HG03432 (cell line): ENCODE measurements around the gene DNAH12.
"Not testable (repeated sequence)": the region's sequence is repeated elsewhere in the genome, so short reads cannot be mapped to it uniquely, and the experiment has no call there.

Source experiments
- ATAC-seq: cut with Tn5 transposase; IDR thresholded peaks from one replicate; pipeline ENCODE4 v1.9.1; 2021; ENCODE audit warnings: mild to moderate bottlenecking, moderate library complexity; ENCODE audit not compliant: unreplicated experiment

The DNAH12 gene

DNA sequence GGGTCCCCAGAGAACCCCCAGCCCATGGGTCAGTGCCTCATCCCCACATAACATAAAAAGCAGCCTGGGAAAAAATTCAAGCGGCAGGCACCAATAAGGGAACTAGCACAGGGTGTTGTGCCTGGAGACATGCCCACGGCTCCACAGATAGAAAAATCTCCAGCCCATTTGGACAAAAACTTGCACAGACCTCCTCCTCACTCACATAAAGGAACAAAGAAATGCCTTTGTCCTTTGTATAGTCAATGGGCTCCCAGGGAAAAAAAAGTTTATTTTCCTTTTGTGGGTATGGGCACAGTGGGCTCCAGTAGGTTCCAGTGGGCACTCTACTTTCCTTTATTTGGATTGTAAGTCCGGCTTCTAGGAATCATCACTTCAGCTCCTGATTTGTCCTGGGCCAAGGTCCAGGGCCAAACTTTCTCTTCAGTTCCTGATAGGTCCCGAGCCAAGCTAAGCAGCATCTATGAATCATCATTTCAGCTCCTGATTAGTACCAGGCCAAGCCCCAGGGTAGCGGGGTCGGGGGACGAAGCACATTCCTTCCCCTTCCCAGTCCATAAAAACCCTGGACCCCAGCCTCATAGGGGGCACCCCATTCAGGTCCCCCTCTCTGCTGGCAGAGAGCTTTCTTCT, 1.6 kb upstream of the DNAH12 start:
- no peak for ATAC-seq

DNA sequence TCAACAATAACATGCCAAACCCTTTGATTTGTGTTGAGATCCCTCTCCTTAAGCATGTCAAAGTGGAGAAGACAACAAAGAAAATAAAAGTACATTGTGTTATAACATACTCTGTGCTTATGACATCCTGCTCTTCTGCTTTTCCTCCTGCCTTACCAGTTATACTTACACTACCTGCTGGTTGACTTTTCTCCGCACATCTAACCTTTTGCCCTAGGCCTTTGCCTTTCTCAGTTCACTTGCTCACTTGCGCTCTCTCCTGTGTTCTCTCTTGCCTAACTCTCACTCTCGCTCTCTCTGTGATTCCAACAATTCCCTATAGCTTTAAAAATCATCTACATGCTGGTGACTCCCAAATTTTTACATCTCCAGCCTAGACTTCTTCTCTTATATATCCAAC, 5.7 kb downstream of the DNAH12 start:
- no peak for ATAC-seq

- no peak for ATAC-seq
Observed at GRCh38 chr3:57530071-57530608, 14.0 kb downstream of the DNAH12 start.

- ATAC-seq = no peak
Observed at GRCh38 chr3:57518276-57518915, 25.7 kb downstream of the DNAH12 start.

GRCh38 chr3:57512166-57512565, 32.0 kb downstream of the DNAH12 start:
- ATAC-seq = no peak

- ATAC-seq = no peak
Observed at GRCh38 chr3:57505901-57506300, 38.2 kb downstream of the DNAH12 start.

- ATAC-seq = no peak
Observed at GRCh38 chr3:57500506-57500905, 43.6 kb downstream of the DNAH12 start.

DNA sequence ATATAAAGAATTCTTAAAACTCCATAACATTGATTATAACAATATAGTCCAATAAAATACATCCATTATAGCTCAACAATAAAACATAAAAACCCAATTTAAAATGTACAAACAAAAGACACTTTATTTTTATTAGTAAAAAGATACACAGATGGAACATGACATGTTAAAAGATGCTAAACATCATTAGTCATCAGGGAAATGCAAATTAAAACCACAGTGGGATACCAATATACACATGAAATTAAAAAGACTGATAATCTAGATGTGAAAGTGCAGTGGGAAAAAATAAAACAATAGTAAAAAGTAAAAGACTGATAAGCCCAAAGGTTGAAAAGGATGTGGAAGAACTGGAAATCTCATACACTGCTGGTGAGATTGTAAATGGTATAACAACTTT, 46.2 kb downstream of the DNAH12 start:
- no peak for ATAC-seq

GRCh38 chr3:57484563-57484962, 59.6 kb downstream of the DNAH12 start:
- ATAC-seq = no peak

DNA sequence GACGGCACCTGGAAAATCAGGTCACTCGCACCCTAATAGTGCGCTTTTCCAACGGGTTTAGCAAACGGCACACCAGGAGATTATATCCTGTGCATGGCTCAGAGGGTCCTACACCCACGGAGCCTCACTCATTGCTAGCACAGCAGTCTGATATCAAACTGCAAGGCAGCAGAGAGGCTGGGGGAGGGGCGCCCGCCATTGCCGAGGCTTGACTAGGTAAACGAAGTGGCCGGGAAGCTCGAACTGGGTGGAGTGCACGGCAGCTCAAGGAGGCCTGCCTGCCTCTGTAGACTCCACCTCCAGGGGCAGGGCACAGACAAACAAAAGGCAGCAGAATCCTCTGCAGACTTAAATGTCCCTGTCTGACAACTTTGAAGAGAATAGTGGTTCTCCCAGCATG, 67.0 kb downstream of the DNAH12 start:
- not testable (repeated sequence) for ATAC-seq

DNA sequence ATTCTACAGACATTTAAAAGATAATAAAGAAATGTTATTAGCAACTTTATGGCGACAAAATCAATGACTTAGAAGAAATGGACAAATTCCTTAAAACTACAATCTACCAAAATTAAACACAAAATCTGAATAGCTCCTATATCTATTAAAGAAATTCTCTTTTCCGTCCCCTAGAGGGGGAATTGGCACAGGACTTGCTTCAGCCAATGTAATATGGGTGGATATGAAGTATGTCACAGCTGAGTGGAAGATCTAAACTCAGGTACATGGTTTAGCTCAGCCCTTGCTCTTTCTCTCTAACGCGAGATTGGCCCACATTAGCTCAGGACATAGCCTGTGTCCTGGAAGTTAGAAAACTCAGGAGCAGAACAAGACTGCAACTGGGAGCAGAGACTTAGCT, 79.3 kb downstream of the DNAH12 start:
- ATAC-seq = no peak

- no peak for ATAC-seq
Observed at GRCh38 chr3:57464011-57464410, 80.1 kb downstream of the DNAH12 start.

DNA sequence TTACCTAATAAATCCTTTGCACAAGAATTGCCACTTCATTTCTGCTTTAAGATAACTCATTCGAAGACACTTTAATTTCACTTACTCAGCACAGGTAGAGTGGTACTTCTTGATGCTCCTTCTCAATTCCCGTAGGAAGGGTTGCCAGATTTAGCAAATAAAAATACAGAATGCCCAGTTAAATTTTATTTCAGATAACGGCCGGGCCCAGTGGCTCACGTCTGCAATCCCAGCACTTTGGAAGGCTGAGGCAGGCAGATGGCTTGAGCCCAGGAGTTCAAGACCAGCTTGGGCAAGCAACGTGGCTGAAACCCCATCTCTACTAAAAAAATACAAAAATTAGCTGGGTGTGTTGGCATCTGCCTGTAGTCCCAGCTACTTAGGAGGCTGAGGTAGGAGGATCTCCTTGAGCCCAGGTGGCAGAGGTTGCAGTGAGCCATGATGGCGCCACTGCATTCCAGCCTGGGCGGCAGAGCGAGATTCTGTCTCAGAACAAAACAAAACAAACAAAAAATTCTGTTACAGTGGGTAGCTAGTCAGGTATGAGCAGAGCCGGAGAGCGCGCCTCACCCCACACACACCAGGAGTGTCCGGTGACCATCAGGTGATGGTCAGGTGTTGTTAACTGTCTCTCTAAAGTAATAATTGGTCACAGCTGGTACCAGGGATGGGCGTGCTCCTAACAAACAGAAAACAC, 92.8 kb downstream of the DNAH12 start:
- no peak for ATAC-seq

- ATAC-seq = not testable (repeated sequence)
Observed at GRCh38 chr3:57449276-57449847, 94.8 kb downstream of the DNAH12 start.

DNA sequence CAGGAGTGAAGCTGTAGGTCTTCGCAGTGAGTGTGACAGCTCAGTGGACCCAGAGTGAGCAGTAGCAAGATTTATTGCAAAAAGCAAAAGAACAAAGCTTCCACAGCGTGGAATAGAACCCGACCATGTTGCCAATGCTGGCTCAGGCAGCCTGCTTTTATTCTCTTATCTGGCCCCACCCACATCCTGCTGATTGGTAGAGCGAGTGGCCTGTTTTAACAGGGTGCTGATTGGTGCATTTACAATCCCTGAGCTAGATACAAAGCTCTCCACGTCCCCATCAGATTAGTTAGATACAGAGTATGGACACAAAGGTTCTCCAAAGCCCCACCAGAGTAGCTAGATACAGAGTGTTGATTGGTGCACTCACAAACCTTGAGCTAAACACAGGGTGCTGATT, 95.7 kb downstream of the DNAH12 start:
- ATAC-seq = not testable (repeated sequence)

DNA sequence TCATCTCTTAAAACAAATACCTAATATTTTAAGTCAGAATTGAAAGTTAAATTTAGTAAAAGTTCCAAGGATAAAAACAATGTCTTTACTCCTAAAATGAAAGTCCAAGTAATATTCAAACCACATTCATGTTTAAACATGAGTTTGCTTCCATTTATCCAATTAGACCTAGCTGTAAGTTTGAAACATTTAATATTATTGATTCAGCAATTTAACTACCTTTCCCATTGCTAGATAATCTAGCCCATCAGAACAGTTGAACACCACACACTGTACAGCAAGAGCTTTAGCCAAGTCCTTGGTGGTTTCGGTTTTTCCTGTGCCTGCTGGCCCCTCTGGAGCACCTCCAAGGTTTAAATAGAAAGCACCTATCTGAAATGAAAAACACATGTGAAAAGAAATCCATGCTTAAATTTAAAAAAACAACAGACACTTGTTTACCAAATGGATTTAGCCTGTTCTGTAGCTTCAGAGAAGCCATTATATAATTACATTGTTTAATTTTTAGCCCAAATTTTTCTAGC, 97.8 kb downstream of the DNAH12 start:
- no peak for ATAC-seq

DNA sequence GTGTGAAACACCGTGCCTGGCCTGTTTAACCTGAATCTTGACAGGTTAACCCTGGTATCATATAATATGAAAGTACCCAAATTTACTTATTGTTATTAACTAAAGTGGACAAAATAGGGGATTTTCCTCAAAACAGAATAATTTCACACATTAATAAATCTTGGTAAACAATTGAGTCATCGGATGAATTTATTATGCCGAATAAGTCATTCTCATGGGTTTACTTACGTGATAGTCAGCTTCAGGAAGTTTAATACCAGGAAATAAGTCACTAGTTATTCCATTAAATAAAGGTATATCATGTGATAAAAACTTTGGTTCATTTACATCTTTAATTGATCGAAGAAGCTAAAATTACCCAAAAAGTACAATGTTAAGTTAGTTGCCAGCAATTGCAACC, 99.7 kb downstream of the DNAH12 start:
- ATAC-seq = no peak

GRCh38 chr3:57440144-57440543, 104.0 kb downstream of the DNAH12 start:
- not testable (repeated sequence) for ATAC-seq

DNA sequence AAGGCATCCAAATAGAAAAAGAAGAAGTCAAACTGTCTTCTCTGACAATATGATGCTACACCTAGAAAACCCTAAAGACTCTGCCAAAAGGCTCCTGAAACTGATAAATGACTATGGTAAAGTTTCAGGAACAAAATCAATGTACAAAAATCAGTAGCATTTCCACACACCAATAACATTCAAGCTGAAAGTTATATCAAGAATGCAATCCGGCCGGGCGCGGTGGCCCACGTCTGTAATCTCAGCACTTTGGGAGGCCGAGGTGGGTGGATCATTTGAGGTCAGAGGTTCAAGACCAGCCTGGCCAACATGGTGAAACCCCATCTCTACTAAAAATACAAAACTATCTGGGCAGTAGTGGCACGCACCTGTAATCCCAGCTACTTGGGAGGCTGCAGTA, 105.7 kb downstream of the DNAH12 start:
- ATAC-seq = not testable (repeated sequence)

DNA sequence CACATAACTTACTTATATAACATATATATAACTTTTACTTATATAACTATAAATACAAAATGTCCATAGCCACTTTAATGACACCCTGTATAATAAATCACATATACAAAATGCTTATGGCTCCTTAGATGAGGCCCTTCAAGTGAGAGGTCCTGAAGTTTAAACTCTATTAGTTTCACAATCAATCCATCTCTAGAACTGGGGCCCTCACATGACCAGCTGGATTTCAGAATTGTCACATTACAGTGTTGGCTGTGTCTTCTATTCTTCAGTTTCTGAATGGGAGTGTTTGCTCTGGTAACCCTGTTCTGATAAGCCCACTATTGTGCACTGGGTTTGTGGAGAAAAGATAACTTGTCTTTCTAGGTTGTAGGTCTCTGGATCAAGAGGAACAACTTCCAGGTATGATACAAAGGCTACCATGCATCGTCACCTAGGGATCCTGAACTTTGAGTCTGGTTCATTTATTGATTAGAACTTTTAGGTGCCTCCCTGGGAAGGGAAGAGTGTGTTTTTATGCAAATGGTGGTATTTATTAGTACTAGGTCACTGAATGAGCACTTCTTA, 107.9 kb downstream of the DNAH12 start:
- ATAC-seq = no peak

- no peak for ATAC-seq
Observed at GRCh38 chr3:57434041-57434440, 110.1 kb downstream of the DNAH12 start.
